Stimulated activated CD8-positive, alpha-beta memory T cell treated with anti-CD3 and anti-CD28 coated beads, Interleukin-4, amount 100 ng/mL, for 48 hours (primary cell): Measurements from ENCODE around the gene SOX8.

Experiments
- DNase-seq: peaks from one replicate; pipeline ENCODE4 v3.0.0-alpha.2; 2020

Gene SOX8

DNA sequence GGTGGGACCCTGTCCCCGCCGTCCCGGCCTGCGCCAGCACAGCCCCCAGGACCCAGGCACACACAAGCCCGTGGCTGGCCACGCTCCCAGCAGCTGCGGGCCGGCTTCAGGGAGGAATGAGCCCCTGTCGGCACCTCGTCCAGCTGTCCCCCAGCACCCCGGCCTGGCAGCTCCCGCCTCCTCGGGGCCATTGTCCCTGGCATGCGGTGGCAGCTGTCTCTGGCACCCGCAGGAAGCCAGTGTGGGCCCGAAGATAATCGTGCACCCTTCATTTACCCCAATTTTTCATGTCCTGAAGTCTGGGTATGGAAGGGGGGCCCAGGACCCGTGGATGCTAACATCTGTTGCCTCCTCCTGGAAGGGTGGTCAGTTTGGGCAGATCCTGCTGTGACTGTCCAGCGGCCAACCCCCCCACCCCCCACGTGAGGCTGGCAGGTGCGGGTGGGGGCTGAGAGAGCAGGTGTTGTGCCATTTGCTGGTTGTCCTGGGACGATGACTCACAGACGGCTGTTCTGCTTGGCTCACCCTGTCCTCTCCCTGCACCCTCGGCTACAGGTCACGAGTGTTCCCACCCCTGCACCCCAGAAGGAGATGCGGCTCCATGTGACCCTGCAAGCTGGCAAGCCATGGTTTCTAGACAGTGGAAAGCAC, 6.8 kb upstream of the SOX8 start:
- DNase-seq, result no peak

DNA sequence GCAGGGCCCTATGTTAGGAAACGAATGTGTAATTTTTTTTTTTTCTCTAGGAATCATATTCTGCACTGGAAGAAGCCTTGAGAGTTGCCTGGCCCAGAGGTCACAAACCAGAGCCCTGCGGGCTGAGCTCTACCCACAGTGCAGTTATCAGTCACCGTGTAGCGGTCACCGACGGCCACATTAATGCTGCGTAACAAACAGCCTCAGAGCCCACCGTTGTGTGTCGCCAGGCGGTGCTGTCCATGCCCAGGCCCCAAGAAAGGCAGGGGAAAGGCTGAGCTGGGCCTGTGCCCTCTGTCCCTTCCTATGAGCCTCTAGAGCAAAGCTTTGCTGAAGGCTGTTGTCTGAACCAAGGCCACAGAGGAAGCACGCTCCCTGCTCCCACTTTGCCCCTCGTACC, 6.3 kb upstream of the SOX8 start:
- no peak for DNase-seq

GRCh38 chr16:976389-976931, 5.1 kb upstream of the SOX8 start:
- DNase-seq, result no peak

DNA sequence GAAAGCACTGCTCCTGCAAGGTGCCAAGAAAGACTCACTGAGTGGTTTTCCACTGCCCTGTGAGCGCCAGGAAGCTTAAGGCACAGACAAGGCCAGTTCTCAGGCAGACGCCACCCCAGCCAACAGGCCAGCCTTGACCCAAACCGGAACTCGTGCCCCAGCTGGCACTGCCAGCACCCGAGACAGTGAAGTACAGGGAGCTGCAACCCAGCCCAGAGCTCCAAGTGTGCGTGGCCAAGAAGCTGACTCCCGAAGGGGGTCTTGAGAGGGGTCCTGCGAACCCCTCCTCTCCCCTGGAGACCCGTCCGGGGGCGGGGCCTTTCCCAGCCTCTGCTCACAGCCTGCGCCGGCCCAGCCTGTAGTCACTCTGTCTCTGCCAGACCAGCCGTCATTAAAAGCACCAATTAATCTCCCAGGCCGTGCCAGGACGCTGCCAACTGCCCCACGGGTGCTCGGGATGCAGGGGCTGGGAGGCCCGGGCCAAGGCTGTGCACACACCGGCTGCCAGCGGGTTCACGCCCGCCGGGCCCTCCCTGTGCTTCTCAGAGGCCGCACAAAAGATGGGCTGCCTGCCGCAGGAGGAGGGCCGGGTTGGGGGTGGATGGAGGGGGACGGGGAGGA, 4.4 kb upstream of the SOX8 start:
- DNase-seq, result no peak

DNA sequence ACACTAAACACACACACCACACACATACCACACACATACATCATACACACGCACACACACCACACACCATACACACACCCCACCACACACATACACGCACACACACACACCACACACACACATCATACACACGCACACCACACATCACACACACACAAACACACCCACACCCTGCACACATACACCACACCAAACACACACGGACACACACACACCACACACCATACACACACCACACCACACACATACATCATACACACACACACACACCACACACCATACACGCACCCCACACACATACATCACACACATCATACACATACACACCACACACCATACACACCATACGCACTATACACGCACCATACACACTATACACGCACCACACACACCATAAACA, 3.7 kb upstream of the SOX8 start:
- no peak for DNase-seq

- no peak for DNase-seq
Observed at GRCh38 chr16:978403-978802, 3.2 kb upstream of the SOX8 start.

- no peak for DNase-seq
Observed at GRCh38 chr16:979147-979546, 2.4 kb upstream of the SOX8 start.

- no peak for DNase-seq
Observed at GRCh38 chr16:979859-980594, 1.5 kb upstream of the SOX8 start.

- no peak for DNase-seq
Observed at GRCh38 chr16:980595-980854, 1.0 kb upstream of the SOX8 start.

DNA sequence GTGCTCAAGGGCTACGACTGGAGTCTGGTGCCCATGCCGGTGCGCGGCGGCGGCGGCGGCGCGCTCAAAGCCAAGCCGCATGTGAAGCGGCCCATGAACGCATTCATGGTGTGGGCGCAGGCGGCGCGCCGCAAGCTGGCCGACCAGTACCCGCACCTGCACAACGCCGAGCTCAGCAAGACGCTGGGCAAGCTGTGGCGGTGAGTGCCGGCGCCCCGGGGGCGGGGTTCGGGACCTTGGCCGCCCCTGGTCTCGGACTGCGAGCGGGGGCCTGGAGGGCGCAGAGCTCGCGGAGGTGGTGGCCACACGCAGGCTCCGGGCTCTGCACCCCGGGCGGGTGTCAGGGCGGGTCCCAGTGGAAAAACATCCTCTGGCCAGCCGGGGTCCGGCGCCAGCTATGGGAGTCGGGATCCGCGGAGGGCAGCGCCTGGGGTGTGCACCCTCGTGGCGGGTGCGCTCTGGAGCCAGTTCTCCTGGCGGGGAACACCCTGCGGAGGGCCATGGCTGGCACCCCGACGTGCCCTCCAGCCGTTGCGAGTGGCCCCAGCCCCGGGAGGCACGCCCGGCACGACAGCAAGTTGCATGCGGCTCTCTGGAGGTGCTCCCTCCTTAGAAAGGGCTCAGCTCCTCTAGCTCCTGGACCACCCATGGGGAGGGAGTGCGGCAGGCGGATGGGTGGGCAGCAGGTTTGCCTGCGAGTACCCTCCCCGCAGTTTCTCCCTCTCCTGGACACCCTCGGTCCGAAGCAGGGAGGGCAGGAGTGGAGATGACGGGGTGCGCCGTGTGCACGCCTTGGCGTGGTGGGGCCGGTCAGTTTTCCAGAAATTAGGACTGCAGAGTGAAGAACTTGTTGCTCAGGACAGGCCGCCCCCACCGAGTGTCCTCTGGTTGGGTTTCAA, 824 bp downstream of the SOX8 start:
- DNase-seq, result no peak

DNA sequence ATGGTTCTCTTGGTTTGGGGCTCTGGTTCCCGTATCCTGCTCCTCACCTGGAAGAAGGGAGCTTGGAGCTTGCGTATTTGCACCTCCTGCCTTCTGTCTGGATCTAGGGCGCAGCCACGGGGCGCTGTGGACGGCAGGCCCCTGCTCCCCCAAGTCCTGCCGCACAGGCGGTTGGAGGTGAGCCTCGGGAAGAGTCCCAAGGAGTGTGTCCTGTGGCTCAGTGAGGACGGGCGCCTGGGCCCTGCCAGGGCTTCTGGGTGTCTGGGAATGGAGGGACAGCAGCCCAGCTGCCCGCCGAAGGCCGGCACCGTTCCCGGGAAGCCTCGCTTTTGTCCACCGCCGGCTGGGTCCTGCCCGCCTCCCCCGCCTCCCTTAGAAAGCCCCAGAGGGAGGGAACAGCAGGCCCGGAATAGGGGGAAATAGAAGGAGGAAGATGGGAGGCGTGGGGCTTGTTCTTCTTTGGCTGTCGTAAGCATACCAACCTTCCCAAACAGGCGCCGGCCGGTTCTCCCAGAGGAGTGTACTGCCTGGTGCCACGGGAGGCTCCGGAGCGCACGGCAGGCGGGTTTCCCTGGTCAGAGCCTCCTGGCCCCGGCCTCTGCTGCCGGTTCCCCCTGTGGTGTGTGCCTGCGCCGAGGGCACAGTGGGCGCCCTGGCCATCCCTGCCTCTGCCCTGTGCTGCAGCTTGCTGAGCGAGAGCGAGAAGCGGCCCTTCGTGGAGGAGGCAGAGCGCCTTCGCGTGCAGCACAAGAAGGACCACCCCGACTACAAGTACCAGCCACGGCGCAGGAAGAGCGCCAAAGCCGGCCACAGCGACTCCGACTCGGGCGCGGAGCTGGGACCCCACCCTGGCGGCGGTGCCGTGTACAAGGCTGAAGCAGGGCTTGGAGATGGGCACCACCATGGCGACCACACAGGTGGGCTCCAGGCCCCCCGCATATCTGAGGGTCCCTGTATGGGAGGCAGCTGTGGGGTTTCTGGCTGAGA, 1.8 kb downstream of the SOX8 start:
- no peak for DNase-seq

DNA sequence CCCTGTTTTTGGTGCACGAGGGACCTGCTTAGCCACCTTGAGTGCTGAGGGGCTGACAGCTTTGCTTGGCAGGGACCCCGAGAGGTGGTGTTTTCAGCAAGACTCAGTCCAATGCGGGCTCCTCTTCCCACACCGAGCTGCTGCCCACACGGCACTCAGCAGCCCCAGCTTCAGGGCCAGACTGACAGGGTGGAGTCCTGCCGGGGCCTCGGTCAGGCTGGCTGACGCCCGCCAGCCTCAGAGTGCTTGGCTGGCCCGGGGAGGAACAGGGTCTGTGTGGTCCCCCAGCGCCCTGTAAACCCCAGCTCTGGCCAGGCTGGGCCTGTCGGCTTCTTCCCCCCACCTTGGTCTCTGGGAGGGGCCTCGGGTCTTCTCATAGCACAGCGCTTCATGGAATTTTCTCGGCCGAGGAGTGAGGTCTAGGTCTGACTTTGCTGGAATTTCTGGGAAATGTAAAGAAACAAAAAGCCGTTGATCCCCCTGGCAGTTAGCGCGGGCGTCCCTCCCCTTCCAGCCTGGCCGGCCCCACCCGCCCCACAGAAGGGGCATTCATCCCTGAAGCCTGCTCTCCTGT, 2.6 kb downstream of the SOX8 start:
- no peak for DNase-seq

- no peak for DNase-seq
Observed at GRCh38 chr16:984736-985636, 3.4 kb downstream of the SOX8 start.

DNA sequence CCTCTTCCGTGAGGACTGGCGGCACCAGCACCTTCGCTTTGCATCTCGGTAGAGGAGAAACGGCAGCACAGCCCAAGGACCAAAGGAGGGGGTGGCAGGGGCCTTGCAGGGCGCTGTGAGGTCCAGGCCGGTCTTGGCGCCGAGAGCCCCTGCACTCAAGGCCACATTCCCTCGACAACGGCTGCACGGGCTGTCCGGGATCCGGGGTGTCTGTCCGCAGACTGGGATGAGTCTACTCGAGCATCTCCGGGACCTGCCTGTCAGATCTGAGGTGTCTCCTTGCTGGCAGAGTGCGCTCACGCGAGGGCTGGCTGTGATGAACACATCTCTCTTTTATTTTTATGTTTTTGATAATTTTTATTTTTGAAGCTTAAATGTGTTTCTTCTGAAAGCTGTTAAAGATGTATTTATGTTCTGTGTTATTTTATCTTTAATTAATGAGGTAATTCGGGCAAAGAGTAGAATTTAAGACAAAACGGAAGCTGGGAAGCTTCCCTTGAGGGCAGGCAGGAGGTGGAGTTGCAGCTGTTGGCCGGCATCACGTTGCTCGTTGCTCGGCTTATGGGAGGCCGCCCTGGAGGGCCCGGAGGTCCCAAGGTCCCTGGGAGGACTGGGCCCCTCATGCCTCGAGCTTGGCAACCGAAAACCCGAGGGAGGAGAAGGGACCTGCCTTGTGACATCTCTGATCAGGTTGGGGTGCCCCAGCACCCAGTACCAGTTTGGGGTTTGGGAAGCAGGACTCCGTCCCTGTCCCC, 4.3 kb downstream of the SOX8 start:
- no peak for DNase-seq

- no peak for DNase-seq
Observed at GRCh38 chr16:986411-986810, 4.8 kb downstream of the SOX8 start.

GRCh38 chr16:986925-987582, 5.5 kb downstream of the SOX8 start:
- no peak for DNase-seq

DNA sequence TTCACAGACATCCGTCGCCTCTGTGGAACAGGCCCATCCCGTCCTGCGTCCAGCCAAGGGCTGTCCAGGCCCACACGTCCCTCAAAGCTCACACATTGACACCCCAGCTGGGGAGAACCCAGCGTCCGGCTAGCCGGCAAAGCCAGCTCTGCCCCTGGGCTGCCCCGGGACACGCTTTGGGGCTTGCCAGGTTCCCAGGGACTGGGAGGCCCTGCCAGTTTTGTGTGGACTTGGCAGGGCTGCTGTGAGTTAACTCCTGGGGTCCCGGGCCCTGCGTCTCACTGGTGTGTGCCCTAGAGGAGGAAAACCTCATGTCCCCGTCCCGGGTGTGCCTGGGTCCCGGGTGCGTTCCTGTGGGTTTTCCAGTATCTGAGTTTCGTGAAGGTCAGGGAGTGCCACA, 6.3 kb downstream of the SOX8 start:
- no peak for DNase-seq

GRCh38 chr16:988471-989353, 7.1 kb downstream of the SOX8 start:
- no peak for DNase-seq
